ENCODE measurements around the gene DOK3. TPM values are rescaled to one million over a fixed set of nuclear protein-coding genes. Genes with fewer than 3 reads are reported as not detected.
A peak's percentile ranks its signal among the peaks of the same experiment; 100 is the strongest.

DOK3 gene
- total and polyA plus RNA-seq, 2 of the 13 experiments (the other 11 are each of a cell fraction or from before 2014, with no cell fraction given), result 1.4 to 1.5 TPM

DNA sequence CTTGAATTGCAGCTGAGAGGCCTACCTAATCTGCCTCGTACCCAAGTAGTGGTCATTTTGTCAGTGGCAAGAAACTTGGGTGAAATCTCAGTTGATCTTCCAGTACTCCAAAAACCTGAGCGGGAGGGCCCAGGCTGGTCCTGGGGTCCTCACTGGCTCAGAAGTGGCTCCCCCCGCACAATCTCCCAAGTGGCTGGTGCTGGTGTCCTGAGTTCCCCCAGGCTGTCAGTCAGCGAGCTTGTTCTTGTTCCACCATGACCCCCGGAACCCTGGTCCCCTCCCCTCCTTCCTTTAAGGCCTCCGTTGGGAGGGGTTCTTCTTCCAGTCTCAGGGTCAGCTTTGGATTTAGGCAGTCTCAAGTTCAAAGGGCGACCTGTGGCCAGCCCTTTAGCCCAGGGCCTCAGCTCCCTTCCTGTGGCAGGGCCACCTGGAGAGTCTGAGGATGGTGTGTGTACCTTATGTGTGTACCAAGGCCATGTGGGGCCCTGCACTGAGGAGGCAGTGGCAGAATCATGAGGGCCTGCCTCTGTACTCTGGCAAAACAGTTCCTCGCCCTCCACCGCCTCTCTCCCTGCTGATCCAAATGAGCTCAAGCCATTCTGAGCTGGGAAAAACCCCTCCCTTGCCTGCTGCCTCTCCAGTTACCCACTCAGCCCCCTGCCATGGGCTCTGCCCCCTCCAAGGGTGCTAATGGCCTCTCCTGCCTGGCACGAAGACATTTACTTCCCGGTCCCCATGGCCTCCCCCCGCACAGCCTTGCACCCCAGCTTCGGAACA lies 31.7 kb downstream of the DOK3 start (continued):
- TF ChIP-seq ARID4A (CRISPR knock-in tag; IDR thresholded peaks at IDR 0.05; ENCODE audit: borderline replicate concordance) (peak; percentile 34; the same call in 1 of the 2 replicates), SP5 (CRISPR knock-in tag; IDR thresholded peaks at IDR 0.05; ENCODE audit: borderline replicate concordance, low read depth) (no peak), NFE2L2 (IDR thresholded peaks at IDR 0.05; ENCODE audit: low read length) (no peak), ZSCAN25 (CRISPR knock-in tag; IDR thresholded peaks at IDR 0.05) (0 out of 2 replicates have a peak, but pooled peaks have one; percentile 33), PTBP1 (IDR thresholded peaks at IDR 0.05; ENCODE audit: low read depth, low read length, poor library complexity, severe bottlenecking) (no peak), ZNF672 (CRISPR knock-in tag; IDR thresholded peaks at IDR 0.05) (no peak), NR2C2 (CRISPR knock-in tag; IDR thresholded peaks at IDR 0.05; ENCODE audit: borderline replicate concordance) (no peak), ZNF781 (CRISPR knock-in tag; IDR thresholded peaks at IDR 0.05; ENCODE audit: borderline replicate concordance, not compliant biosample characterization) (no peak), ADNP (CRISPR knock-in tag; IDR thresholded peaks at IDR 0.05) (no peak), EP300 (IDR thresholded peaks at IDR 0.05; ENCODE audit: low read depth in 2 of 2, low read length in 2 of 2) (no peak), EP300 (CRISPR knock-in tag; IDR thresholded peaks at IDR 0.05; ENCODE audit: borderline replicate concordance) (no peak), NCOA1 (CRISPR knock-in tag; IDR thresholded peaks at IDR 0.05) (no peak), ETS1 (CRISPR knock-in tag; IDR thresholded peaks at IDR 0.05) (no peak), ZBTB3 (CRISPR knock-in tag; IDR thresholded peaks at IDR 0.05; ENCODE audit: borderline replicate concordance, low read depth) (no peak), KAT7 (CRISPR knock-in tag; IDR thresholded peaks at IDR 0.05; ENCODE audit: borderline replicate concordance) (no peak), GZF1 (CRISPR knock-in tag; IDR thresholded peaks at IDR 0.05) (no peak), TCF7L2 (IDR thresholded peaks at IDR 0.05; ENCODE audit: low read depth, low read length) (no peak)
- TF ChIP-seq, protein P1, sequence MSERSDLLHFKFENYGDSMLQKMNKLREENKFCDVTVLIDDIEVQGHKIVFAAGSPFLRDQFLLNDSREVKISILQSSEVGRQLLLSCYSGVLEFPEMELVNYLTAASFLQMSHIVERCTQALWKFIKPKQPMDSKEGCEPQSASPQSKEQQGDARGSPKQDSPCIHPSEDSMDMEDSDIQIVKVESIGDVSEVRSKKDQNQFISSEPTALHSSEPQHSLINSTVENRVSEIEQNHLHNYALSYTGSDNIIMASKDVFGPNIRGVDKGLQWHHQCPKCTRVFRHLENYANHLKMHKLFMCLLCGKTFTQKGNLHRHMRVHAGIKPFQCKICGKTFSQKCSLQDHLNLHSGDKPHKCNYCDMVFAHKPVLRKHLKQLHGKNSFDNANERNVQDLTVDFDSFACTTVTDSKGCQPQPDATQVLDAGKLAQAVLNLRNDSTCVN (CRISPR knock-in tag; IDR thresholded peaks at IDR 0.05; ENCODE audit: borderline replicate concordance), result no peak
- TF ChIP-seq, protein P2, sequence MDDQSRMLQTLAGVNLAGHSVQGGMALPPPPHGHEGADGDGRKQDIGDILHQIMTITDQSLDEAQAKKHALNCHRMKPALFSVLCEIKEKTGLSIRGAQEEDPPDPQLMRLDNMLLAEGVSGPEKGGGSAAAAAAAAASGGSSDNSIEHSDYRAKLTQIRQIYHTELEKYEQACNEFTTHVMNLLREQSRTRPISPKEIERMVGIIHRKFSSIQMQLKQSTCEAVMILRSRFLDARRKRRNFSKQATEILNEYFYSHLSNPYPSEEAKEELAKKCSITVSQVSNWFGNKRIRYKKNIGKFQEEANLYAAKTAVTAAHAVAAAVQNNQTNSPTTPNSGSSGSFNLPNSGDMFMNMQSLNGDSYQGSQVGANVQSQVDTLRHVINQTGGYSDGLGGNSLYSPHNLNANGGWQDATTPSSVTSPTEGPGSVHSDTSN (CRISPR knock-in tag; IDR thresholded peaks at IDR 0.05; ENCODE audit: borderline replicate concordance), result no peak
